Nephron progenitor cell (in vitro differentiated cells): ENCODE data around the gene CRKL.

Experiments
- DNase-seq: peaks from one replicate; pipeline ENCODE4 v3.0.0; 2021
- H3K27ac Mint-ChIP-seq: 2 replicates; pipeline ENCODE4 v1.8.0; 2021; ENCODE audit warnings: mild to moderate bottlenecking, moderate library complexity, mixed read lengths
- H3K27me3 Mint-ChIP-seq: 2 replicates; pipeline ENCODE4 v1.8.0; 2021; ENCODE audit warnings: mild to moderate bottlenecking, low read depth, mixed read lengths; ENCODE audit not compliant: poor library complexity
- H3K36me3 Mint-ChIP-seq: 2 replicates; pipeline ENCODE4 v1.8.0; 2021; ENCODE audit warnings: low read depth, mixed read lengths
- H3K4me1 Mint-ChIP-seq: 2 replicates; pipeline ENCODE4 v1.8.0; 2021; ENCODE audit warnings: mixed read lengths
- H3K4me3 Mint-ChIP-seq: 2 replicates; pipeline ENCODE4 v1.8.0; 2021; ENCODE audit warnings: mild to moderate bottlenecking, moderate library complexity, mixed read lengths
- H3K9me3 Mint-ChIP-seq: 2 replicates; pipeline ENCODE4 v1.8.0; 2021; ENCODE audit warnings: mild to moderate bottlenecking, moderate library complexity, mixed read lengths
- TF ChIP-seq, protein P1 (sequence below): fragments of 200-600 bp; sonication (generic); IDR thresholded peaks from 2 replicates; pipeline ENCODE4 v1.5.0; 2021; ENCODE audit warnings: antibody characterized with exemption

Gene CRKL

DNA sequence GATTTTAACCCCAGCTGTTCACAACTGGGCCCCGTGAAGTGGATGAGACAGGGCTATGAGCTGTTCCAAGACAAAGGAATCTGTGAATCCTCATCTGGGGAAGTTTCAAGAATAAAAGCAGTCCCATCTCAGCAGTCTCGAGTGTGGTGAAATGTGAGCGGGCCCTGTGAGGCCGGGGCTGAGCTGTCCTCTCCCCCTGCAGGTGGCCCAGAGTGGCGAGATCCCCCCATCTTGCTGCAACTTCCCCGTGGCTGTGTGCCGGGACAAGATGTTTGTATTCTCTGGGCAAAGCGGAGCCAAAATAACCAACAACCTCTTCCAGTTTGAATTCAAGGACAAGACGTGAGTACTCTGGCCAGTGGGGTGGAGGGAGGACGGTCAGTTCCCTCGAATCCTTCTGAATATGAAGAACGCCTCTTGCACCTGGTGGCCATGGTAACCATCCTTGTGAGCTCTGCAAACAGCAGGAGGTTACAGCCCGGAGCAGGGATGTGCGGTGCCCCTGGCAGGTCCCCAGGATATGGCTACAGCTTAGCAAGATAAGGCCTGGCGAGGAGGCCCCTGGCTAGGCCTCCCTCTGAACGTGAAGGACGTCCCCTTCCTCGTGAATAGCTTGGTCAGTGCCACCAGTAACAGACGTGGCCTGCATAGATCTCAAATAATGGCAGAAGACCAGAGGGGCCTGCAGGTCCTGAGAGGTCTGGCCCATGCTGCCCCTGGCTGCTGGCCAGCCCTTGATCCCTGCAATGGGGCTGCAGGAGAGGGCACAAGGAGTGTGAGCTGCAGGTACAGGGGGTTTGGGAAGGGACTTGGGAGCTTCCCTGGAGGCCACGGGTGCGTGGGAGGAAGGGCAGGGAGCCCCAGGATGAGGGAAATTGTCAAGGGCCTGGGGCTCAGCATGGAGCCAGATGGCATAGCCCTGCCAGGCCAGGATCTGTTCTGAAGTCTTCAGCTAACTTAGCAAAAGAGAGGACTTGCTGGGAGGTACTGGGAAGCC is 73.3 kb downstream of the CRKL start:
- TF ChIP-seq, protein P1, sequence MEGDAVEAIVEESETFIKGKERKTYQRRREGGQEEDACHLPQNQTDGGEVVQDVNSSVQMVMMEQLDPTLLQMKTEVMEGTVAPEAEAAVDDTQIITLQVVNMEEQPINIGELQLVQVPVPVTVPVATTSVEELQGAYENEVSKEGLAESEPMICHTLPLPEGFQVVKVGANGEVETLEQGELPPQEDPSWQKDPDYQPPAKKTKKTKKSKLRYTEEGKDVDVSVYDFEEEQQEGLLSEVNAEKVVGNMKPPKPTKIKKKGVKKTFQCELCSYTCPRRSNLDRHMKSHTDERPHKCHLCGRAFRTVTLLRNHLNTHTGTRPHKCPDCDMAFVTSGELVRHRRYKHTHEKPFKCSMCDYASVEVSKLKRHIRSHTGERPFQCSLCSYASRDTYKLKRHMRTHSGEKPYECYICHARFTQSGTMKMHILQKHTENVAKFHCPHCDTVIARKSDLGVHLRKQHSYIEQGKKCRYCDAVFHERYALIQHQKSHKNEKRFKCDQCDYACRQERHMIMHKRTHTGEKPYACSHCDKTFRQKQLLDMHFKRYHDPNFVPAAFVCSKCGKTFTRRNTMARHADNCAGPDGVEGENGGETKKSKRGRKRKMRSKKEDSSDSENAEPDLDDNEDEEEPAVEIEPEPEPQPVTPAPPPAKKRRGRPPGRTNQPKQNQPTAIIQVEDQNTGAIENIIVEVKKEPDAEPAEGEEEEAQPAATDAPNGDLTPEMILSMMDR: no peak
- Mint-ChIP-seq H3K27ac (peak overlapping the region; percentile 57), H3K27me3 (no peaks in the 10 kb centered on the region), H3K9me3 (no peaks in the 10 kb centered on the region), H3K4me1 (no peaks in the 10 kb centered on the region), H3K36me3 (peaks cover 11% of the 10 kb centered on the region), H3K4me3 (no peak overlapping the region)
- no peak for DNase-seq

DNA sequence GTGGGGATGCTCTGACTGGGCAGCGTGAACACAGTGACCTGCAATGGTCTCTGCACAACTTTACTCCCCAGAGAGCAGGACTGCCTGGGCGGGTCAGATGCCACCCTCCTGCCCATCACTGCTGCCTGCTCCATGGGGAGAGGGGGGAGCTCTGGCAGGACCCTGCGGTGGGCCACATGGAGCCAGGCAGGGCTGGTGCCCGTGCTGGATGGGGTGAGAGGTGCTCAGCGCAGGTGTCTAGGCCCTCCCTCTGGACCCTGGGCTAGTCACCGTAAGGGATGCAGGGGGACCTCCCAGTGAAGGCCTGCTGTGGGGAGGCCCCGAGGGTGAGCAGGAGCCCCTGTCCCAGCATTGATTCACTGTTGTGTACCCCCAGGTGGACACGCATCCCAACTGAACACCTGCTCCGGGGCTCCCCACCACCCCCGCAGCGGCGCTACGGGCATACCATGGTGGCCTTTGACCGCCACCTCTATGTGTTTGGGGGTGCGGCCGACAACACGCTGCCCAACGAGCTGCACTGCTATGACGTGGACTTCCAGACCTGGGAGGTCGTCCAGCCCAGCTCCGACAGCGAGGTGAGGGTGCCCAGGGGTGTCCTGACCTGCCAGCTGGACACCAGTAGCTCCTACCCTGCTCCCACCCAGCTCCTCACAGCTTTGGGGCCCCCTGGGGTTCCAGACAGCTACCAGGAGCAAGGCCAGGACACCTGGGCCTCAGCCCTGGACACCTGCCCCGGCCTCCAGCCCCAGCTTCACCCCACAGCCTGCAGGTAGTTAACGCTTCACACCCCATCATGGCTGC is 74.2 kb downstream of the CRKL start:
- H3K4me1 Mint-ChIP-seq: no peaks in the 10 kb centered on the region
- no peak for DNase-seq
- H3K4me3 Mint-ChIP-seq: no peak overlapping the region
- TF ChIP-seq, protein P1: no peak
- no peaks in the 10 kb centered on the region for H3K27me3 Mint-ChIP-seq
- no peak overlapping the region for H3K27ac Mint-ChIP-seq
- peaks cover 7% of the 10 kb centered on the region for H3K36me3 Mint-ChIP-seq
- no peaks in the 10 kb centered on the region for H3K9me3 Mint-ChIP-seq

DNA sequence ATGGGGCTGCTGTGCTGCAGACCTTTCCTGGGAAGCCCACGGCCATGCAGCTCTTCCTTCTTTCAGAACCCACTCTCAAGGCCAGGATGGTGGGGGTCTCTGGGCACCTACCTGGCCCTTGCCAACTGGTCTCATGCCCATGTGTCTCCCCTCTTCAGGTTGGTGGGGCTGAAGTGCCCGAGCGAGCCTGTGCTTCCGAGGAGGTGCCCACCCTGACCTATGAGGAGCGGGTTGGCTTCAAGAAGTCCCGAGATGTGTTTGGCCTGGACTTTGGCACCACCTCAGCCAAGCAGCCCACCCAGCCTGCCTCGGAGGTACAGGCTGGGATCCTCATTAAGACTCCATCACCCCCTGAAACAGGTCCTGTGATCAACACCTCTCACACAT is 74.8 kb downstream of the CRKL start:
- H3K27me3 Mint-ChIP-seq: no peaks in the 10 kb centered on the region
- H3K27ac Mint-ChIP-seq: no peak overlapping the region
- H3K36me3 Mint-ChIP-seq: peaks cover 4% of the 10 kb centered on the region
- H3K4me3 Mint-ChIP-seq: no peak overlapping the region
- DNase-seq: no peak
- no peaks in the 10 kb centered on the region for H3K4me1 Mint-ChIP-seq
- no peaks in the 10 kb centered on the region for H3K9me3 Mint-ChIP-seq
- TF ChIP-seq, protein P1: no peak

DNA sequence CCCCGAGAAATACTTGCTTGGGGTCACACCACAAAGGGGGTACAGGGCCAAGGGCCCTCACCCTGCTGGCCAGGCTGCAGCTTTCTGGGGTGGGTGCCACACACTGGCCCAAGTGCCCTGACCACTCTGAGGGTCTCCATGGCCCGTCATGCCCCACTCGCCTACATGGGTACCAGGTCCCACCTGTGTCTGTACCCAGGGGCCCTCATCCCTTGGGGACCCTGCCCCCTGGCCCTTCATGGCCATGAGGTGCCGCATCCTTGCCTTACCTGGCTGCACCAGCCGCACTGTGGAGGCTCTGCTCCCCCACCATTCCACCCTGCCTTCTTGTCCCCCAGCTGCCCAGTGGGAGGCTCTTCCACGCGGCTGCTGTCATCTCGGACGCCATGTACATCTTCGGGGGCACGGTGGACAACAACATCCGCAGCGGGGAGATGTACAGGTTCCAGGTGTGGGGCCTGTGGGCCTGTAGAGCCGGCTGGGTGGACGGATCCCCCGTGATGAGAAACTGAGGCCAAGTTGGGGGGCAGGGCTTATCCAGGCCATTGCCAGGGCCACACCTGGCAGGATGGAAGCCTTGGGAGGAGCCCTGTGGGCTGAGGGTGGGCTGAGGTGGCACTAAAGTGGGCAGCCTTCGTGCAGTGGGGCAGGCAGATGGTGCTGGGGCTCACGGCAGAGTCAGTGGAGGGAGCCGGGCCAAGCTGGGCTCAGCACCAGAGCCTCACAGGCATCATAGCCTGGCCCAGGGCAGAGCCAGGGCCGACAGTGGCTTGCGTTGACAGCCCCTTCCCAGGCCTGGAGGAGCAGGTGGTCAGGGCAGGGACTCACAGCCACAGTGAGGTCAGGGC is 75.5 kb downstream of the CRKL start:
- Mint-ChIP-seq H3K27me3 (no peaks in the 10 kb centered on the region), H3K9me3 (no peaks in the 10 kb centered on the region), H3K4me1 (no peaks in the 10 kb centered on the region), H3K36me3 (peaks cover 2% of the 10 kb centered on the region), H3K27ac (no peak overlapping the region), H3K4me3 (no peak overlapping the region)
- TF ChIP-seq, protein P1: no peak
- no peak for DNase-seq

DNA sequence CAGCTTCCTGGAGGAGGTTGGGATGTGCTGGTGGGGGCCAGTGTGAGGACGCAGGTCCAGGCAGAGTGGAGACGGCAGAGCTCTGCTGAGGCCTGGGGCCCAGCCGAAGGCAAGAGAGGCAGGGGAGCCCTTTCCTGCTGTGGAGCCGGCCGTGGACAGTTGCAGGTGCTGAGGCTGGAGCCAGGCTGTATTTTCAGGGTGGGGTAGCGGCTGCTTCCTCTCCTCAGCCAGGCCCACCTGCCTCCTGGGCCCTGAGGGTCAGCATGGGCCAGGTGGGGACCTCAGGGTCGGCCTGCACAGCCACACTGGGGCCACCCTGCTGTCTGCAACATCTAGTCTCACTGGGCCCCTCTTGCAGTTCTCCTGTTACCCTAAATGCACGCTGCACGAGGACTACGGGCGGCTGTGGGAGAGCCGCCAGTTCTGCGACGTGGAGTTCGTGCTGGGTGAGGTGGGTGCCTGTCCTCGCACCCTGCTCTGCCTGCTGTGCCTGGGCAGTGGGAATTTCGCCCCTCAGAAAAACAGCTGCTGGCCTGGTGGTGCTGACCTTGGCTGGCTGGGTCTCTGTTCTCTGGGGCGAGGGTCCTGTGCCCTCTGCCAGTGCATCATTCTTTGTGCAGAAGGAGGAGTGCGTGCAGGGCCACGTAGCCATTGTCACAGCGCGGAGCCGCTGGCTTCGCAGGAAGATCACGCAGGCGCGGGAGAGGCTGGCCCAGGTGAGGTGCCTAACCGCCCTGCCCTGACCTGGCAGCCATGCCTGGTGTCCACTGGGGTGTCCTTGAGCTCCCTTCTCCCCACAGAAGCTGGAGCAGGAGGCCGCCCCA is 76.3 kb downstream of the CRKL start:
- Mint-ChIP-seq H3K4me3 (no peak overlapping the region), H3K4me1 (no peaks in the 10 kb centered on the region), H3K27ac (no peak overlapping the region), H3K27me3 (no peaks in the 10 kb centered on the region), H3K9me3 (no peaks in the 10 kb centered on the region), H3K36me3 (no peaks in the 10 kb centered on the region)
- DNase-seq: no peak
- TF ChIP-seq, protein P1: no peak
